ENCODE results near the gene HNRNPU.

DNA sequence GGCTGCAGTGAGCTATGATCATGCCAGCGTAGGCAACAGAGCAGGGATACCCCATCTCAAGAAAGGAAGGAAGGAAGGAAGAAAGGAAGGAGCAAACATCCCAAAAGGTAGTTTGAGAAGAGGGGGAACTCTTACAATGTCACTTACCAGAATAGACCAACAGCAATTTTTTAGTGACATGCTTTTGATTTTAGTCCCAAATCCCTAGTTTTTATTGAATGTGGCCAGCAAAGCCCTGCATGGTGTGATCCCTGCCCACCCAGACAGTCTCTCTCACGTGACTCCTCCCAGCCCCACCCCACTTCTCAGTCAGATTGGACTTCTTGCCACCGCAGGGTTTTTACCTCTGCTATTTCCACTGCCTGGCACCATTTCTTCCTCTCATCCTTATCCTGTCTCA, 39.8 kb upstream of the HNRNPU start:
- TF ChIP-seq, protein P1, sequence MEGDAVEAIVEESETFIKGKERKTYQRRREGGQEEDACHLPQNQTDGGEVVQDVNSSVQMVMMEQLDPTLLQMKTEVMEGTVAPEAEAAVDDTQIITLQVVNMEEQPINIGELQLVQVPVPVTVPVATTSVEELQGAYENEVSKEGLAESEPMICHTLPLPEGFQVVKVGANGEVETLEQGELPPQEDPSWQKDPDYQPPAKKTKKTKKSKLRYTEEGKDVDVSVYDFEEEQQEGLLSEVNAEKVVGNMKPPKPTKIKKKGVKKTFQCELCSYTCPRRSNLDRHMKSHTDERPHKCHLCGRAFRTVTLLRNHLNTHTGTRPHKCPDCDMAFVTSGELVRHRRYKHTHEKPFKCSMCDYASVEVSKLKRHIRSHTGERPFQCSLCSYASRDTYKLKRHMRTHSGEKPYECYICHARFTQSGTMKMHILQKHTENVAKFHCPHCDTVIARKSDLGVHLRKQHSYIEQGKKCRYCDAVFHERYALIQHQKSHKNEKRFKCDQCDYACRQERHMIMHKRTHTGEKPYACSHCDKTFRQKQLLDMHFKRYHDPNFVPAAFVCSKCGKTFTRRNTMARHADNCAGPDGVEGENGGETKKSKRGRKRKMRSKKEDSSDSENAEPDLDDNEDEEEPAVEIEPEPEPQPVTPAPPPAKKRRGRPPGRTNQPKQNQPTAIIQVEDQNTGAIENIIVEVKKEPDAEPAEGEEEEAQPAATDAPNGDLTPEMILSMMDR (IDR thresholded peaks at IDR 0.05), result no peak
- no peak for TF ChIP-seq POLR2A (IDR thresholded peaks at IDR 0.05)
